Measurements from ENCODE around the gene OR9A4. TPM values are rescaled to one million over a fixed set of nuclear protein-coding genes. Genes with fewer than 3 reads are reported as not detected.

Gene OR9A4
- total RNA-seq, 1 experiment from 2014 or later = not detected

DNA sequence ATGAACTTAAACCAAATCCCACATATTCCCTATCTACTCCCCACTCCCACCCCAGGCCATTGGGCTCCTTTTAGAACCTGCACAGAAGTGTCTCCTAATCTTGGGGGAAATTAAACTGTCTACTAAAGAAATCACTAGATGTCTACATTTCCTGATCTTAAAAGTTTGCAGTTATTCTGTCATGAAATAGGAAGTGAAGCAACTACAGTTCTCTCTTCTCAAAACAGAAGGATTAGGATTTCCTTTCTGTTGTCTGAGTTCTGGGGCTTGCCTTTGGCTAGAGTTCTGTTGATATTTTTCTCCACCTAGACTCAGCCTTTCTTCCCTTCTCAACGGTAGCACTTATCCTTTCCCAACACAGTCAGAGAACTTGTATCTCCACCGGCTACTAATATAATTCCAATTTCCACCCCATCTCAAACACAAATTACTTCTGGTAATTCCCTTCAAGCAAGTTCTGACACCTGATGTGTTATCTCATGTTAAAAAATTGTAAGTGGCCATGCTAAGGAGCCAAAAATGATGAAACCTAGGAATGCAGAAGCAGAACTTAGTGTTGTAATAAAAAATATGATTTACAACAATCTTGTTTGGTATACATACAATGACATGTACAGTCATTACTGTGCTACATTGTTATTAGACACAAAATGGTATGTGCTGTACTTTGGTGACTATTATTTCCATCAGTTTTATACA lies 12.1 kb downstream of the OR9A4 start (continued):
- TF ChIP-seq, protein P1, sequence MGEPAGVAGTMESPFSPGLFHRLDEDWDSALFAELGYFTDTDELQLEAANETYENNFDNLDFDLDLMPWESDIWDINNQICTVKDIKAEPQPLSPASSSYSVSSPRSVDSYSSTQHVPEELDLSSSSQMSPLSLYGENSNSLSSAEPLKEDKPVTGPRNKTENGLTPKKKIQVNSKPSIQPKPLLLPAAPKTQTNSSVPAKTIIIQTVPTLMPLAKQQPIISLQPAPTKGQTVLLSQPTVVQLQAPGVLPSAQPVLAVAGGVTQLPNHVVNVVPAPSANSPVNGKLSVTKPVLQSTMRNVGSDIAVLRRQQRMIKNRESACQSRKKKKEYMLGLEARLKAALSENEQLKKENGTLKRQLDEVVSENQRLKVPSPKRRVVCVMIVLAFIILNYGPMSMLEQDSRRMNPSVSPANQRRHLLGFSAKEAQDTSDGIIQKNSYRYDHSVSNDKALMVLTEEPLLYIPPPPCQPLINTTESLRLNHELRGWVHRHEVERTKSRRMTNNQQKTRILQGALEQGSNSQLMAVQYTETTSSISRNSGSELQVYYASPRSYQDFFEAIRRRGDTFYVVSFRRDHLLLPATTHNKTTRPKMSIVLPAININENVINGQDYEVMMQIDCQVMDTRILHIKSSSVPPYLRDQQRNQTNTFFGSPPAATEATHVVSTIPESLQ (CRISPR knock-in tag; IDR thresholded peaks at IDR 0.05) = no peak
- TF ChIP-seq HMGA2 (CRISPR knock-in tag; IDR thresholded peaks at IDR 0.05) (no peak), GABPB1 (CRISPR knock-in tag; IDR thresholded peaks at IDR 0.05) (no peak), ESRRA (CRISPR knock-in tag; IDR thresholded peaks at IDR 0.05; ENCODE audit: borderline replicate concordance) (no peak), E2F5 (CRISPR knock-in tag; IDR thresholded peaks at IDR 0.05) (no peak), ZNF263 (CRISPR knock-in tag; IDR thresholded peaks at IDR 0.05; ENCODE audit: low read depth) (no peak)

DNA sequence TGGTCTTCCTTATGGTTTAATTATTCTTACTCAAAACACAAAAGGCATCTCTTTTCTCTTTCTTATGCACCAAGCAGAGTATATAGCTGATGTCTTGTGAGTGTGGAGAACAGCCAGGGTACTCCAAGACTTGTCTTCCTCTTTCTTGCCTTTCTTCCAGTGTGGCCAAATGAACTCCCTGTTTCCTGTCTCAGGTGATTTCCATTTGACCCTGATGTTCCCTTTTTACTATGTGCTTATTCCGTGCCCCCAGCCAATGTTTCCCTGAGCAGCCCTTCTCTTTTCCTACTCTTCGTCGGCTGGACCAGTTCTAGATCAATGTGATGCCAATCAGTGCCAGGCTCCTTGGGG lies 12.6 kb downstream of the OR9A4 start:
- H3K27me3 Mint-ChIP-seq (ENCODE audit: low read depth) = peaks cover 3% of the 10 kb centered on the region; the same call in 1 of the 2 replicates
- ChIA-PET POLR2A (no interaction called here), CTCF (no interaction called here)
- no peaks in the 10 kb centered on the region for H3K36me3 Mint-ChIP-seq
- no peak for TF ChIP-seq ESRRA (CRISPR knock-in tag; IDR thresholded peaks at IDR 0.05; ENCODE audit: borderline replicate concordance)
- TF ChIP-seq SOX15 (CRISPR knock-in tag; IDR thresholded peaks at IDR 0.05) = no peak
- TF ChIP-seq, protein P2, sequence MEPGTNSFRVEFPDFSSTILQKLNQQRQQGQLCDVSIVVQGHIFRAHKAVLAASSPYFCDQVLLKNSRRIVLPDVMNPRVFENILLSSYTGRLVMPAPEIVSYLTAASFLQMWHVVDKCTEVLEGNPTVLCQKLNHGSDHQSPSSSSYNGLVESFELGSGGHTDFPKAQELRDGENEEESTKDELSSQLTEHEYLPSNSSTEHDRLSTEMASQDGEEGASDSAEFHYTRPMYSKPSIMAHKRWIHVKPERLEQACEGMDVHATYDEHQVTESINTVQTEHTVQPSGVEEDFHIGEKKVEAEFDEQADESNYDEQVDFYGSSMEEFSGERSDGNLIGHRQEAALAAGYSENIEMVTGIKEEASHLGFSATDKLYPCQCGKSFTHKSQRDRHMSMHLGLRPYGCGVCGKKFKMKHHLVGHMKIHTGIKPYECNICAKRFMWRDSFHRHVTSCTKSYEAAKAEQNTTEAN (CRISPR knock-in tag; IDR thresholded peaks at IDR 0.05) = no peak
- no peak for TF ChIP-seq ELF4 (CRISPR knock-in tag; IDR thresholded peaks at IDR 0.05; ENCODE audit: low read depth)
- TF ChIP-seq, protein P3, sequence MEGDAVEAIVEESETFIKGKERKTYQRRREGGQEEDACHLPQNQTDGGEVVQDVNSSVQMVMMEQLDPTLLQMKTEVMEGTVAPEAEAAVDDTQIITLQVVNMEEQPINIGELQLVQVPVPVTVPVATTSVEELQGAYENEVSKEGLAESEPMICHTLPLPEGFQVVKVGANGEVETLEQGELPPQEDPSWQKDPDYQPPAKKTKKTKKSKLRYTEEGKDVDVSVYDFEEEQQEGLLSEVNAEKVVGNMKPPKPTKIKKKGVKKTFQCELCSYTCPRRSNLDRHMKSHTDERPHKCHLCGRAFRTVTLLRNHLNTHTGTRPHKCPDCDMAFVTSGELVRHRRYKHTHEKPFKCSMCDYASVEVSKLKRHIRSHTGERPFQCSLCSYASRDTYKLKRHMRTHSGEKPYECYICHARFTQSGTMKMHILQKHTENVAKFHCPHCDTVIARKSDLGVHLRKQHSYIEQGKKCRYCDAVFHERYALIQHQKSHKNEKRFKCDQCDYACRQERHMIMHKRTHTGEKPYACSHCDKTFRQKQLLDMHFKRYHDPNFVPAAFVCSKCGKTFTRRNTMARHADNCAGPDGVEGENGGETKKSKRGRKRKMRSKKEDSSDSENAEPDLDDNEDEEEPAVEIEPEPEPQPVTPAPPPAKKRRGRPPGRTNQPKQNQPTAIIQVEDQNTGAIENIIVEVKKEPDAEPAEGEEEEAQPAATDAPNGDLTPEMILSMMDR (IDR thresholded peaks at IDR 0.05) = no peak
- TF ChIP-seq, protein P4, sequence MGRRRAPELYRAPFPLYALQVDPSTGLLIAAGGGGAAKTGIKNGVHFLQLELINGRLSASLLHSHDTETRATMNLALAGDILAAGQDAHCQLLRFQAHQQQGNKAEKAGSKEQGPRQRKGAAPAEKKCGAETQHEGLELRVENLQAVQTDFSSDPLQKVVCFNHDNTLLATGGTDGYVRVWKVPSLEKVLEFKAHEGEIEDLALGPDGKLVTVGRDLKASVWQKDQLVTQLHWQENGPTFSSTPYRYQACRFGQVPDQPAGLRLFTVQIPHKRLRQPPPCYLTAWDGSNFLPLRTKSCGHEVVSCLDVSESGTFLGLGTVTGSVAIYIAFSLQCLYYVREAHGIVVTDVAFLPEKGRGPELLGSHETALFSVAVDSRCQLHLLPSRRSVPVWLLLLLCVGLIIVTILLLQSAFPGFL (CRISPR knock-in tag; IDR thresholded peaks at IDR 0.05; ENCODE audit: borderline replicate concordance) = no peak
- TF ChIP-seq, protein P5, sequence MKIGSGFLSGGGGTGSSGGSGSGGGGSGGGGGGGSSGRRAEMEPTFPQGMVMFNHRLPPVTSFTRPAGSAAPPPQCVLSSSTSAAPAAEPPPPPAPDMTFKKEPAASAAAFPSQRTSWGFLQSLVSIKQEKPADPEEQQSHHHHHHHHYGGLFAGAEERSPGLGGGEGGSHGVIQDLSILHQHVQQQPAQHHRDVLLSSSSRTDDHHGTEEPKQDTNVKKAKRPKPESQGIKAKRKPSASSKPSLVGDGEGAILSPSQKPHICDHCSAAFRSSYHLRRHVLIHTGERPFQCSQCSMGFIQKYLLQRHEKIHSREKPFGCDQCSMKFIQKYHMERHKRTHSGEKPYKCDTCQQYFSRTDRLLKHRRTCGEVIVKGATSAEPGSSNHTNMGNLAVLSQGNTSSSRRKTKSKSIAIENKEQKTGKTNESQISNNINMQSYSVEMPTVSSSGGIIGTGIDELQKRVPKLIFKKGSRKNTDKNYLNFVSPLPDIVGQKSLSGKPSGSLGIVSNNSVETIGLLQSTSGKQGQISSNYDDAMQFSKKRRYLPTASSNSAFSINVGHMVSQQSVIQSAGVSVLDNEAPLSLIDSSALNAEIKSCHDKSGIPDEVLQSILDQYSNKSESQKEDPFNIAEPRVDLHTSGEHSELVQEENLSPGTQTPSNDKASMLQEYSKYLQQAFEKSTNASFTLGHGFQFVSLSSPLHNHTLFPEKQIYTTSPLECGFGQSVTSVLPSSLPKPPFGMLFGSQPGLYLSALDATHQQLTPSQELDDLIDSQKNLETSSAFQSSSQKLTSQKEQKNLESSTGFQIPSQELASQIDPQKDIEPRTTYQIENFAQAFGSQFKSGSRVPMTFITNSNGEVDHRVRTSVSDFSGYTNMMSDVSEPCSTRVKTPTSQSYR (CRISPR knock-in tag; IDR thresholded peaks at IDR 0.05) = no peak
- TF ChIP-seq STAT6 (CRISPR knock-in tag; conservative IDR thresholded peaks at IDR 0.05; ENCODE audit: low read depth) = no peak
- H3K4me3 Mint-ChIP-seq = no peak overlapping the region
- peaks cover 8% of the 10 kb centered on the region; the same call in 1 of the 2 replicates for H3K9me3 Mint-ChIP-seq
- ATAC-seq = no peak
- no peak for DNase-seq (ENCODE audit: low spot score)
- H3K4me1 Mint-ChIP-seq = peaks cover 15% of the 10 kb centered on the region
- H3K27ac Mint-ChIP-seq = no peak overlapping the region

Data from WTC11 (cell line).